ENCODE measurements around the gene GSTM3.
A peak's percentile ranks its signal among the peaks of the same experiment; 100 is the strongest.

The GSTM3 gene

DNA sequence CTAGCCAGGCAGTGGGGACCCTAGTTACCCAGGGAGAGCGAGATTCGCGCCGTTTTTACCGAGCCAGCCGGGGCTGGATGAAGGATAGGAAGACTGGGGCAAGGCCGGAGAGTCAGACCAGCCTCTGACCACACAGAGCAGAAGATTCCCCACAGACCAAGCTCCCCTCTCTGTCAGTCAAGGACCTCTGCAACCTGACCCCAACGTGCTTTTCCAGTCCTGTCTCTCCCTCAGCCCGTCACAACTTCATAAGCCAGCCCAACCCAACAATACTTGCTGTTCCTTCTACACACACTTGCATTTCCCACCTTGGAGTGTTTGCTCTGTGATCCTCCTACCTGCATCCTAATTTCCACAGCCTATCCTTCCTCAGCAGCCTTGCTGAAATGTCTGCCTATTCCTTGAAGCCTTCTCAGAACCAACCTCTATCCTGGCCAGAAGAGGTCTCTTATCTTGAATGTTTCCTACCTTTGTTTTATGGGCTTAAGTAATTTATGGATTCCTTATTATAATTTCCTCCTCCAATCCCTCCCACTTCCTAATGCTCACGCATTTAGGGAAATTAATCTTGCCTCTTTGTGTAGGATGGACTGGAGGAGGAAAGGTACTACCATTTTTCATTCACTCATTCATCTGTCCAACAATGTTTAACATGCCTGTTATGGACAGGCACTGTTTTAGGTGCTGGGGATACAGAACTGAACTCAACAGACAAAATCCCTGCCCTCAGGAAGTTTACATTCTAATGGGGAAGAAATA, at the start of gene GSTM3:
GSTM3 (minus strand) TSS at position 424 of the 759 bp plus-strand sequence. CDS start 751 bp downstream, outside the sequence.
- TF ChIP-seq, protein P1, sequence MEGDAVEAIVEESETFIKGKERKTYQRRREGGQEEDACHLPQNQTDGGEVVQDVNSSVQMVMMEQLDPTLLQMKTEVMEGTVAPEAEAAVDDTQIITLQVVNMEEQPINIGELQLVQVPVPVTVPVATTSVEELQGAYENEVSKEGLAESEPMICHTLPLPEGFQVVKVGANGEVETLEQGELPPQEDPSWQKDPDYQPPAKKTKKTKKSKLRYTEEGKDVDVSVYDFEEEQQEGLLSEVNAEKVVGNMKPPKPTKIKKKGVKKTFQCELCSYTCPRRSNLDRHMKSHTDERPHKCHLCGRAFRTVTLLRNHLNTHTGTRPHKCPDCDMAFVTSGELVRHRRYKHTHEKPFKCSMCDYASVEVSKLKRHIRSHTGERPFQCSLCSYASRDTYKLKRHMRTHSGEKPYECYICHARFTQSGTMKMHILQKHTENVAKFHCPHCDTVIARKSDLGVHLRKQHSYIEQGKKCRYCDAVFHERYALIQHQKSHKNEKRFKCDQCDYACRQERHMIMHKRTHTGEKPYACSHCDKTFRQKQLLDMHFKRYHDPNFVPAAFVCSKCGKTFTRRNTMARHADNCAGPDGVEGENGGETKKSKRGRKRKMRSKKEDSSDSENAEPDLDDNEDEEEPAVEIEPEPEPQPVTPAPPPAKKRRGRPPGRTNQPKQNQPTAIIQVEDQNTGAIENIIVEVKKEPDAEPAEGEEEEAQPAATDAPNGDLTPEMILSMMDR (IDR thresholded peaks at IDR 0.05; ENCODE audit: insufficient read depth, low read depth, low read length, missing control alignments): no peak
- no peak for DNase-seq (ENCODE audit: low read depth)
- peak within 1 kb of the TSS; percentile 64 for H3K4me3 ChIP-seq (ENCODE audit: low read length)

DNA sequence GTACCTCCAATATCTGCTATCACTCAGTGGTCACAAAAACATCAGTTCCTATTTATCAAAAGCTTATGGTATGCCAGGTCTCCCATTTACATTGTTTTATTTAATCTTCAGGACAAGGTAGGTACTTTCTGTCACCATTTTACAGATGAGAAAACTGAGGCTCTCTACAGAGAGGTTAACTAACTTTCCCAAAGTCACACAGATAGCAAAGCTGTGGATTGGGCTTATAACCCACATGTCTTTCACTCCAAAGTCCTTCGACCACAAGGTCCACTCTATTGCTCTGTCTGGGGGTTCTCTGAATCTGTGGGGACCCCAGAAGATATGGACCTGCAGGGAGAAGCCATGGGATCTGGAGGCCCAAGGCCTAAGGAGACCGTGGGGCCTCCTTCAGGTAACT, 49.5 kb upstream of the GSTM3 start:
- TF ChIP-seq, protein P1 (IDR thresholded peaks at IDR 0.05; ENCODE audit: insufficient read depth, low read depth, low read length, missing control alignments): no peak
- DNase-seq (ENCODE audit: low read depth): no peak
- no peak overlapping the region for H3K4me3 ChIP-seq (ENCODE audit: low read length)

DNA sequence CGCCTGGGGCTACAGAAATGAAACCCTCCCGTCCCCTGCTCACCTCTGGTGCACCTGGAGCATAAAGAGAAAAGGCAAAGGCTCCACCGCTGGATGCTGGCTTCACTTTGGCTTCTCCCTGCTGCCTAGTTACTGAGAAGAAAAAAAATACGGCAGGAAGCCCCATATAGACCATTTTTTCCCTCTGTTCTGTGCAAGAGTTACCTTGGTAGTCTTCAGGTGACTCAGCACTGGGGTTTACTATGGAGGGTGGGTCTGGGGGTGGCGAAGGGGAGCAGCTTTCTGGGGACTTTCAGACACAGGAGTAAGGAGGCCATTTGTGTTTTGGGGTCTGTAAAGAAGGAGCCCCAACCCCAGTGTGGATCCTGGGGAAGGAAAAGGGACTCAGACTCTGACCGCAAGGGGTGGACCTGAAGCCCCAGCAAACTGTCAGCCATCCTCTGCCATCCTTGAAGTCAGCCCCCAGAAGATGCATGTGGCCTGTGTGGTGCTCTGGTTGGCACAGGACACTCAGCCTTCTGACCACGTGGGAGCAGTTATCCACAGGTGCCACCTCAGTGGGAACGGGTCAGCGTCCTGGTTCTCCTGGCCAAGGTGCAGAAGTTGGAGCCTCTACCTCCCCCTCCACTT, 48.8 kb upstream of the GSTM3 start:
- TF ChIP-seq, protein P1 (IDR thresholded peaks at IDR 0.05; ENCODE audit: insufficient read depth, low read depth, low read length, missing control alignments): no peak
- DNase-seq (ENCODE audit: low read depth): no peak
- H3K4me3 ChIP-seq (ENCODE audit: low read length): no peak overlapping the region

DNA sequence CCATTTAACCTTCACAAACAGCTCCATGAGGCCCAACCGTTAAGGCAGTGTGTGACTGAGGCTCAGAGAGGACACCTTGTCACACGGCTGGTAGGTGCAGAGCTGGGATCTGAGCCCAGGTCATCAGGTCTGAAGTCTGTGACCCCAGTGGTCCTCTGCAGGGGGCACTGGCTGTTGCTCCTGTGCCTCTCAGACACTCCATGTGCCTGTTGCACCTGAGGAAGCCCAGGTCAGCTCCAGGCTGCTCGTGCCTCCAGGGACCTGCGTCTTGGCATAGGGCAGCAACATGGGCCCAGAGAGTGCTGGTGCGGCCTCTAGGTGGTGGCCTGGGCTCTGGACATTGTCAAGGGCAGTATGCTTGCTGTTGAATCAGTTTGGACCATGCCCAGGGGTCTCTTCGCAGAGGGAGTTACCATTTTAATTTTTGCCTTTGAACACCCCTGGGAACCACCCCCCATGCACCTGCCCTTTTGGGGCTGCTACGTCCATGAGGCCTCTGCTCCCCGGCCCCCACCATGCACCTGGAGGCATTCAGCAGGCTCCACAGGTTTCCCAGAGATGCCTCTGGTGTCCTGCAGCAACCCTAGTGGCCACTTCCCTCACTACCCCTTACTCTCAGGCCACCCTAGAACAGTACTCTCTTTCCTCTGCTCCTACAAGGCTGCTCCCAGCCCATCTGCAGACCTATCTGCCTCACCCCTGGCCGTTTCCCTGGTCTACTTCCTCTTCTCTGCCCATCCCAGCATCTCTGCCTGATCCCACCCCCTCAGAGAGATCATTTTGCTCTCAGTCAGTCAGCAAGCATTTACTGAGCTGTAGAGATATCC, 48.1 kb upstream of the GSTM3 start:
- H3K4me3 ChIP-seq (ENCODE audit: low read length): no peak overlapping the region
- no peak for DNase-seq (ENCODE audit: low read depth)
- TF ChIP-seq, protein P1 (IDR thresholded peaks at IDR 0.05; ENCODE audit: insufficient read depth, low read depth, low read length, missing control alignments): peak; percentile 33

DNA sequence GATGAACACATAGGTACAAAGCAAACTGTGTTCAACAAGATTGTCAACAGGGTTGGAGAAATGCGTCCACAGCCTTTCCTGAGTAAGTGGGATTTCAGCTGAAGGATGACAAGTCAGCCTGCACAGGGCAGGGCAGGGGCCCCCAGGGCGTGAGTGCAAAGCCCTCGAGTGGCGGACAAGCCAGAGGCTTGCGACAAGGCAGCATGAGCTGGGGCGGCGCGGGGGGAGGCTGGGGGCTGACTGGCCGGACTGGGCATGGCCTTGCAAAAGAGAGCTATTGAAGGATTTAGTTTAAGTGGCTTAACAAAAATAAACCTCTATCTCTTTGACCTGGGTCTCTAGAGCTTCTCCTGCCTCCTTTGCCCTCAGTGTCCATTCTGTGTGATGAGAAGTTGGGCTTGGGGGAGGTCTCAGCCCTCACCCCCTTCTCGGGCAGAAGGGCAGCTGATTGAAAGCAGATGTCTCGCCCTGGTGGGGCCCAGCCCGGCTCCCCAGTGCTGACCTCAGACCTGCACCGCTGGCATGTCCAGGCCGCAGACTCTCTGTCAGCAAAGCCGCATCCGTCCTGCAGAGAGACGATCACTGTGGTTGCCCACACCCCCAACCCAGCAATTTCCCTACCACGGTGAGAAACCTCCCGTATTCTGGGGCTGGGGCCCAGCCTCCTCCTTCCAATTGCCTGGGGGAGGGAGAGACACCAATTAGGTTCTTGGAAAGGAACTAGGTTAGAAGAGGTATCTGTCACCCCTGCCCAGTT, 47.2 kb upstream of the GSTM3 start:
- DNase-seq (ENCODE audit: low read depth): no peak
- TF ChIP-seq, protein P1 (IDR thresholded peaks at IDR 0.05; ENCODE audit: insufficient read depth, low read depth, low read length, missing control alignments): no peak

DNA sequence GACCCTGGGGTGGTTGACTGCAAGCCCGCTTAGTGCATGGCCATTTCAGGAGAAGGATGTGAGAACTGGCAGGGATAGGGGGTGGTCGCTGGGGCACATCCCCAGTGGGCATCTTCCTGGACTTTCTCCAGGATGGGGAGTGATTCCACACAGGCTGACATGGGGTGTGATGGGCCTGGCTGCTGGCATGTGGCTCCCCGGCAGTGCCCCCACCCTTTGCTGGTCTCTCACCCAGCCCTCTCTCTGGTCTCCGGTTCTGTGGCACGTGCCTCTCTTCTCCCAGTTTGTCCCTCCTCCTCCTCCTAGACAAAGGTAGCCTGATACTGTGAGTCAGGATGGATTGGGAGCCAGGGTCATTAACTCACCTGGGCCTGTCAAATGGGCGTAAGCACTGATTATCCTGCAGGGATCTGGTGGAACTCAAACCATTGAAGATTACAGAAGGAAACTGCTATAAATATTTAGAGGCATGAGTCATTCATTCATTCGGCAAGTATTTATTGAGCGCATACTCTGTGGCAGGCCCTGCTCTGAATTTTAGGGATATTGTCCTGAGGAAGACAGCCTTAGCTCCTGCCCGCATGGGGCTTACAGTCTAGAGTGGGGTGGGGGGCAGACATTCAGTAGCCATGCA, 46.5 kb upstream of the GSTM3 start:
- H3K4me3 ChIP-seq (ENCODE audit: low read length): no peak overlapping the region
- TF ChIP-seq, protein P1 (IDR thresholded peaks at IDR 0.05; ENCODE audit: insufficient read depth, low read depth, low read length, missing control alignments): no peak
- DNase-seq (ENCODE audit: low read depth): peak; percentile 71

More for the DNA sequence above, 47.2 kb upstream of the GSTM3 start:
- no peak overlapping the region for H3K4me3 ChIP-seq (ENCODE audit: low read length)

Measured in epithelial cell of esophagus (primary cell).